AG04449 (cell line): ENCODE results near the gene MT1B.

ENCODE experiments used
- CTCF ChIA-PET: fragments of 350-600 bp; formaldehyde crosslinking; extraction: SDS; loops from one replicate; lab custom pipeline; 2021; ENCODE audit warnings: antibody characterized with exemption; lab: Yijun Ruan, JAX
- POLR2A ChIA-PET: fragments of 400-600, 350-600 bp; formaldehyde crosslinking; extraction: SDS; loops from one replicate; lab custom pipeline; 2020; ENCODE audit warnings: antibody characterized with exemption, inconsistent platforms; lab: Yijun Ruan, JAX
- DNase-seq: peaks from one replicate; pipeline ENCODE4 v3.0.0-alpha.2; 2010; ENCODE audit warnings: low read depth, low spot score
- H3K4me3 ChIP-seq: 2 replicates; pipeline ENCODE4 v1.5.1; 2011; ENCODE audit warnings: low read depth, mild to moderate bottlenecking, control low read depth, low read length
- TF ChIP-seq, protein P1 (sequence below): IDR thresholded peaks from one replicate; pipeline ENCODE4 v1.5.1; 2011; ENCODE audit warnings: mild to moderate bottlenecking, moderate library complexity, low read length, control low read depth, inconsistent platforms; ENCODE audit not compliant: insufficient read depth; ENCODE audit errors: missing control alignments

The MT1B gene

GRCh38 chr16:56679818-56680217, 28.1 kb downstream of the MT1B start:
- TF ChIP-seq, protein P1, sequence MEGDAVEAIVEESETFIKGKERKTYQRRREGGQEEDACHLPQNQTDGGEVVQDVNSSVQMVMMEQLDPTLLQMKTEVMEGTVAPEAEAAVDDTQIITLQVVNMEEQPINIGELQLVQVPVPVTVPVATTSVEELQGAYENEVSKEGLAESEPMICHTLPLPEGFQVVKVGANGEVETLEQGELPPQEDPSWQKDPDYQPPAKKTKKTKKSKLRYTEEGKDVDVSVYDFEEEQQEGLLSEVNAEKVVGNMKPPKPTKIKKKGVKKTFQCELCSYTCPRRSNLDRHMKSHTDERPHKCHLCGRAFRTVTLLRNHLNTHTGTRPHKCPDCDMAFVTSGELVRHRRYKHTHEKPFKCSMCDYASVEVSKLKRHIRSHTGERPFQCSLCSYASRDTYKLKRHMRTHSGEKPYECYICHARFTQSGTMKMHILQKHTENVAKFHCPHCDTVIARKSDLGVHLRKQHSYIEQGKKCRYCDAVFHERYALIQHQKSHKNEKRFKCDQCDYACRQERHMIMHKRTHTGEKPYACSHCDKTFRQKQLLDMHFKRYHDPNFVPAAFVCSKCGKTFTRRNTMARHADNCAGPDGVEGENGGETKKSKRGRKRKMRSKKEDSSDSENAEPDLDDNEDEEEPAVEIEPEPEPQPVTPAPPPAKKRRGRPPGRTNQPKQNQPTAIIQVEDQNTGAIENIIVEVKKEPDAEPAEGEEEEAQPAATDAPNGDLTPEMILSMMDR, result no peak
- no peak overlapping the region for H3K4me3 ChIP-seq
- POLR2A ChIA-PET, result no interaction called here
- CTCF ChIA-PET, result interaction anchor here (1.3 to 2.1 kb wide), 3 partner anchors 17 to 166 kb away, joined by 3 to 7 read pairs (median 3); no protein-coding TSS in a partner anchor
- DNase-seq, result no peak

DNA sequence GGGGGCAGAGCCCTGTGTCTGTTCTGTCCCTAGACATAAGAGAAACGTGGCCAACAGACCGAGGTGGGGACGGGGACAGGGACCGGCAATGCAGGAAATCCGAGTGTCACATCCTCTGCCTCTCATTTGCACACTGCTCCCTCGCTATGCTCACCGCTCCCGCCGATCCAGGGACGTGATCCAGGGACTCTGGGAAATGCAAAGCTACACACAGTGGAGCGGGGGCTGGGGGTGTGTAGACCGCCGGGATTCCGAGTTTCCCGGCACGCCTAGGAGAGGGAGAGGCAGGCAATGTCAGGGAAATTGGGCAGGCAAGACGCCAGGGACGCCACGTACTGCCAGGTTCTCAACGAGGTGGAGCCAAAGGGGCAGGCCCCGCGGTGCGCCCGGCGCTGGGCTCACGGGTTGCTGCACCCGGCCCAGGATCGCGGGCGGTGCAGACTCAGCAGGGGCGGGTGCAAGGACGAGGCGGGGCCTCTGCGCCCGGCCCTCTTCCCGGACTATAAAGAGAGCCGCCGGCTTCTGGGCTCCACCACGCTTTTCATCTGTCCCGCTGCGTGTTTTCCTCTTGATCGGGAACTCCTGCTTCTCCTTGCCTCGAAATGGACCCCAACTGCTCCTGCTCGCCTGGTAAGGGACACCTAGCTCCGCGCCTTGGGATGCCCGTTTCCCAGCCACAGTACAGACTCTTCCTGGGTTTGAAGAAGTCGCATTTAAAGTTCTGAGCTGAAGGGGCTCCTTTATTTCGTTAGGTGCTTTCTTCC, 30.4 kb downstream of the MT1B start, which contains the start of gene MT1X:
Gene MT1X (plus strand): TSS at position 532 of the 764 bp plus-strand sequence. CDS start 71 bp downstream, at position 603.
- TF ChIP-seq, protein P1, result no peak
- peak within 1 kb of the TSS; percentile 73 for H3K4me3 ChIP-seq
- POLR2A ChIA-PET, result interaction anchor here (0.7 to 4.6 kb wide), 6 partner anchors 12 to 74 kb away, joined by 3 to 25 read pairs (median 4); partner anchors contain the start of genes MT1E and MT2A
- DNase-seq, result peak; percentile 10
- CTCF ChIA-PET, result interaction anchor here (4.2 kb wide), 1 partner anchor 20 kb away, joined by 32 read pairs; no protein-coding TSS in a partner anchor

DNA sequence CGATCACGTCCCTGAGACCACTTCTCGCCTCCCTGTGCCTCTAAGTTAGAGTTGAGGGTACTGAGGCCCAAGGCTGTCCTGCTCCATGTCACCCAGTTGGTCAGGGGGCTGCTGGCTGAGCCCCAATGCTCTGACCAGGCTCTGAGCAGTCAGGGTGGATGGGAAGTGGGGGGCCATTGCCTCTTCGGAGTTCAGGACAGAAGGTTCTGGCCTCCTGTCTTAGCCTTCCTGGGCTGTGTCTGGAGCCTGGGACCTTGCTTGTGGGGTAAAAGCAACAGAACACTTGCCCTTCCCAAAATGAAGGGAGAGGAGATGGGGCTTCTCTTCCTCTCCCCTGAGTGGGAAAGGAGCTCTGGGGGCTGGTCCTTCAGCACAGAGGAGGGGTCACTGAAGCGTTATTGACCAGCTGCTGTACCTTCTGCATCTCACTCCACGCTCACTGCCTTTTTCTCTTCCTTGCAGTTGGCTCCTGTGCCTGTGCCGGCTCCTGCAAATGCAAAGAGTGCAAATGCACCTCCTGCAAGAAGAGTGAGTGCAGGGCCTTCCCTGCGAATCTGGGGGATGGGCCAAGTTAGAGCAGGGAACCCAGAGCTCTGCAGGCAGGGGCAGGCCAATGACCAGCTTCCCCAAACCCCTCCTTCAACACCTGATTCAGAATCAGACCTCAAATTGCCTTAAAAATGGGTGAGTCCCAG, 31.2 kb downstream of the MT1B start:
- CTCF ChIA-PET, result interaction anchor here (1.0 to 4.2 kb wide), 3 partner anchors 10 to 19 kb away, joined by 3 to 32 read pairs (median 5); no protein-coding TSS in a partner anchor

GRCh38 chr16:56683424-56684172, 31.9 kb downstream of the MT1B start:
- TF ChIP-seq, protein P1, result no peak
- ChIA-PET CTCF (interaction anchor here (1.0 to 4.2 kb wide), 3 partner anchors 9 to 18 kb away, joined by 3 to 32 read pairs (median 5); no protein-coding TSS in a partner anchor), POLR2A (interaction anchor here (0.9 to 4.6 kb wide), 4 partner anchors 13 to 75 kb away, joined by 3 to 25 read pairs (median 4); partner anchors contain the start of genes MT1E and MT2A)
- peak overlapping the region; percentile 73 for H3K4me3 ChIP-seq
- no peak for DNase-seq

More for the DNA sequence above, 31.2 kb downstream of the MT1B start:
- H3K4me3 ChIP-seq, result peak overlapping the region; percentile 73
- TF ChIP-seq, protein P1, result no peak
- DNase-seq, result no peak
- POLR2A ChIA-PET, result interaction anchor here (0.7 to 4.6 kb wide), 7 partner anchors 12 to 74 kb away, joined by 3 to 25 read pairs (median 4); partner anchors contain the start of genes MT1E and MT2A

DNA sequence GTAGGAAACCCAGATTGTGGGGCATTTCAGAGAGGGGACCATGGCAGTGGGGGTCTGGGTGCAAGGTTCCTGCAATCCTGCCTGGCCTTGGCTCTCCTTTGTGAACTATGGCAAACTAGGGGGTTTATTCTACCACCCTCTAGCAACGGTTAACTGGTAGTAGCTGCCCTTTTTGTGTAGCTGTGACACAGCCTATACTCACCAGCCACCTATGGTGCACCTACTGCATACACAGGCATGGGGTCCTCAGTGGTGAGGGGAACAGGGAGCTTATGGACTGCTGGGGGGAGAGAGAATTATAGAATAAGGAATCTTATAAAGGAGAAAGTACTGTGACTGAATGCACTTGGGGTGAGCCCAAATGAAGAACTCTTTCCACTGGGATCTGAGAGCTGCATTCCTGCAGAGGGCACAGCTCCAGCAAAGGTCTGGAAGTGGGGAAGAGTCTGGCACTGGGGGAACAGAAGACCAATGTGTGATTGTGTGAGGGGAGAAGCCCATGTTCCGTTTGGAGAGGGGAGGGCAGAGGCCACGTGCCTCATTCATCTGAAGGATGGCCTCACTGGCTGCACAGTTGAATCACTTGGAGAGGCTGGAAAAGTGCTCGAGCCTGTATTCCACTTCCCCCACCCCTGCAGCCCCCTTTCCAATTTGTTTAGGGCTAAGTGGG, 32.7 kb downstream of the MT1B start:
- POLR2A ChIA-PET, result interaction anchor here (2.0 to 4.6 kb wide), 2 partner anchors 14 to 58 kb away, joined by 4 to 25 read pairs; partner anchors contain the start of gene MT1E
- H3K4me3 ChIP-seq, result no peak overlapping the region
- CTCF ChIA-PET, result interaction anchor here (0.9 to 4.2 kb wide), 5 partner anchors 8 to 170 kb away, joined by 3 to 32 read pairs (median 3); no protein-coding TSS in a partner anchor

More for the DNA sequence above, 32.7 kb downstream of the MT1B start:
- no peak for DNase-seq
- TF ChIP-seq, protein P1, result no peak
